Measurements from ENCODE around the gene PDZD4. TPM values are rescaled to one million over a fixed set of nuclear protein-coding genes. Genes with fewer than 3 reads are reported as not detected.

Gene PDZD4
- total RNA-seq, 4 donors from 2014 or later, result 20.0 to 48.4 (median 36.9) TPM

GRCh38 chrX:153778181-153778580 is 52.2 kb downstream of the PDZD4 start:
- H3K36me3 ChIP-seq, result peaks cover 0 to 42% (median 19%) of the 10 kb centered on the region in 4 donors
- no peak overlapping the region for H3K27ac ChIP-seq (replicated peaks in 1 of 4)
- peaks cover 4 to 30% (median 19%) of the 10 kb centered on the region in 4 donors for H3K4me1 ChIP-seq
- TF ChIP-seq EP300 (IDR thresholded peaks at IDR 0.05) (no peak), POLR2A (IDR thresholded peaks at IDR 0.05; ENCODE audit: low read depth) (no peak)
- no peak overlapping the region for H3K4me3 ChIP-seq
- WGBS, result 77% methylated on average over 14 of the region's 17 CpGs
- no peaks in the 10 kb centered on the region for H3K9me3 ChIP-seq
- intact Hi-C loops (cut with DNase I), result no loop called here
- no peaks in the 10 kb centered on the region for H3K27me3 ChIP-seq
- DNase-seq (ENCODE audit: extremely low spot score), result no peak

- no peaks in the 10 kb centered on the region for H3K9me3 ChIP-seq
- 94% methylated on average over 13 of the region's 34 CpGs for WGBS
- TF ChIP-seq CTCF (IDR thresholded peaks at IDR 0.05) (no peak), POLR2A (IDR thresholded peaks at IDR 0.05; ENCODE audit: low read depth) (no peak), POLR2AphosphoS5 (IDR thresholded peaks at IDR 0.05) (no peak), EP300 (IDR thresholded peaks at IDR 0.05) (no peak)
- no peak overlapping the region for H3K27ac ChIP-seq (replicated peaks in 1 of 4)
- no peak overlapping the region for H3K4me3 ChIP-seq
- intact Hi-C loops (cut with DNase I), result no loop called here
- H3K4me1 ChIP-seq, result peaks cover 4 to 27% (median 19%) of the 10 kb centered on the region in 4 donors
- no peak for DNase-seq (ENCODE audit: extremely low spot score)
- H3K36me3 ChIP-seq, result peaks cover 0 to 47% (median 18%) of the 10 kb centered on the region in 4 donors
- no peaks in the 10 kb centered on the region for H3K27me3 ChIP-seq
These were observed 52.9 kb downstream of the PDZD4 start for GRCh38 chrX:153777261-153778090.

- Histone ChIP-seq H3K4me1 (peaks cover 4 to 19% (median 16%) of the 10 kb centered on the region in 4 donors), H3K4me3 (no peak overlapping the region), H3K27me3 (no peaks in the 10 kb centered on the region), H3K9me3 (no peaks in the 10 kb centered on the region), H3K27ac (replicated peaks in 1 of 4) (no peak overlapping the region), H3K36me3 (peaks cover 0 to 56% (median 21%) of the 10 kb centered on the region in 4 donors)
- intact Hi-C loops (cut with DNase I), result no loop called here
- TF ChIP-seq POLR2A (IDR thresholded peaks at IDR 0.05; ENCODE audit: low read depth) (no peak), EP300 (IDR thresholded peaks at IDR 0.05) (no peak), POLR2AphosphoS5 (IDR thresholded peaks at IDR 0.05) (no peak), CTCF (IDR thresholded peaks at IDR 0.05) (no peak)
- WGBS, result 100% methylated on average over 4 of the region's 22 CpGs
- DNase-seq (ENCODE audit: extremely low spot score), result no peak
These were observed 53.7 kb downstream of the PDZD4 start for GRCh38 chrX:153776611-153777045.

- no peak for TF ChIP-seq POLR2A (IDR thresholded peaks at IDR 0.05; ENCODE audit: low read depth)
- no peak for TF ChIP-seq CTCF (IDR thresholded peaks at IDR 0.05)
- TF ChIP-seq EP300 (IDR thresholded peaks at IDR 0.05), result no peak
- TF ChIP-seq POLR2AphosphoS5 (IDR thresholded peaks at IDR 0.05), result no peak
- Histone ChIP-seq H3K9me3 (no peaks in the 10 kb centered on the region), H3K27ac (replicated peaks in 1 of 4) (no peak overlapping the region), H3K36me3 (peaks cover 0 to 60% (median 24%) of the 10 kb centered on the region in 4 donors), H3K27me3 (no peaks in the 10 kb centered on the region), H3K4me1 (peaks cover 4 to 14% (median 12%) of the 10 kb centered on the region in 4 donors), H3K4me3 (no peak overlapping the region)
- intact Hi-C loops (cut with DNase I), result no loop called here
- no peak for DNase-seq (ENCODE audit: extremely low spot score)
- 93% methylated on average over 3 of the region's 20 CpGs for WGBS
These were observed 54.2 kb downstream of the PDZD4 start for GRCh38 chrX:153776120-153776599.

- Histone ChIP-seq H3K9me3 (no peaks in the 10 kb centered on the region), H3K4me1 (peaks cover 1 to 8% (median 5%) of the 10 kb centered on the region in 4 donors), H3K4me3 (no peak overlapping the region), H3K36me3 (peaks cover 0 to 67% (median 27%) of the 10 kb centered on the region in 4 donors), H3K27ac (replicated peaks in 1 of 4) (no peak overlapping the region), H3K27me3 (no peaks in the 10 kb centered on the region)
- no peak for DNase-seq (ENCODE audit: extremely low spot score)
- 91% methylated on average over 17 of the region's 42 CpGs for WGBS
- TF ChIP-seq EP300 (IDR thresholded peaks at IDR 0.05), result no peak
- TF ChIP-seq CTCF (IDR thresholded peaks at IDR 0.05), result no peak
- no peak for TF ChIP-seq POLR2A (IDR thresholded peaks at IDR 0.05; ENCODE audit: low read depth)
- TF ChIP-seq POLR2AphosphoS5 (IDR thresholded peaks at IDR 0.05), result no peak
- intact Hi-C loops (cut with DNase I), result no loop called here
These were observed 54.8 kb downstream of the PDZD4 start for GRCh38 chrX:153775293-153776119.
